KMS-11 (cell line): ENCODE measurements around the gene SDR39U1.
"Not testable (repeated sequence)": the region's sequence is repeated elsewhere in the genome, so short reads cannot be mapped to it uniquely, and the experiment has no call there.

Experiments
- H2AFZ ChIP-seq: fragments of 200-600 bp; sonication (generic); 2 replicates; pipeline ENCODE4 v1.6.1; 2016; ENCODE audit warnings: antibody characterized with exemption, mixed run types, low read depth
- H3K27ac ChIP-seq: fragments of 200-600 bp; sonication (generic); 2 replicates; pipeline ENCODE4 v1.6.1; 2016; ENCODE audit warnings: mild to moderate bottlenecking, mixed run types
- H3K27me3 ChIP-seq: fragments of 200-600 bp; sonication (generic); 2 replicates; pipeline ENCODE4 v1.6.1; 2017; ENCODE audit warnings: mild to moderate bottlenecking, low read depth, mixed run types, moderate library complexity; ENCODE audit not compliant: insufficient read depth
- H3K36me3 ChIP-seq: fragments of 200-600 bp; sonication (generic); 2 replicates; pipeline ENCODE4 v1.6.1; 2017; ENCODE audit warnings: mild to moderate bottlenecking, mixed run types; ENCODE audit not compliant: insufficient read depth
- H3K4me1 ChIP-seq: fragments of 200-600 bp; sonication (generic); 2 replicates; pipeline ENCODE4 v1.6.1; 2016; ENCODE audit warnings: mild to moderate bottlenecking, low read depth, mixed run types; ENCODE audit not compliant: poor library complexity, severe bottlenecking
- H3K4me2 ChIP-seq: fragments of 200-600 bp; sonication (generic); 2 replicates; pipeline ENCODE4 v1.7.0; 2016; ENCODE audit warnings: mild to moderate bottlenecking, mixed run types
- H3K4me3 ChIP-seq: fragments of 200-600 bp; sonication (generic); IDR thresholded peaks from 2 replicates; pipeline ENCODE4 v1.6.1; 2017; ENCODE audit warnings: low read depth, low read length, mixed read lengths; ENCODE audit not compliant: insufficient read depth
- H3K79me2 ChIP-seq: fragments of 200-600 bp; sonication (generic); 2 replicates; pipeline ENCODE4 v1.6.1; 2016; ENCODE audit warnings: low read depth, mixed run types; ENCODE audit not compliant: insufficient read depth
- H3K9ac ChIP-seq: fragments of 200-600 bp; sonication (generic); 2 replicates; pipeline ENCODE4 v1.6.1; 2016; ENCODE audit warnings: mild to moderate bottlenecking, mixed run types
- H4K20me1 ChIP-seq: fragments of 200-600 bp; sonication (generic); 2 replicates; pipeline ENCODE4 v1.6.1; 2016; ENCODE audit warnings: mild to moderate bottlenecking, mixed run types; ENCODE audit not compliant: insufficient read depth
- TF ChIP-seq, protein P1 (sequence below): fragments of 200-600 bp; sonication (generic); conservative IDR thresholded peaks from 2 replicates; pipeline ENCODE4 v1.6.1; 2017; ENCODE audit warnings: low read depth, mild to moderate bottlenecking, antibody characterized with exemption, low read length, moderate library complexity, mixed read lengths

Gene SDR39U1

DNA sequence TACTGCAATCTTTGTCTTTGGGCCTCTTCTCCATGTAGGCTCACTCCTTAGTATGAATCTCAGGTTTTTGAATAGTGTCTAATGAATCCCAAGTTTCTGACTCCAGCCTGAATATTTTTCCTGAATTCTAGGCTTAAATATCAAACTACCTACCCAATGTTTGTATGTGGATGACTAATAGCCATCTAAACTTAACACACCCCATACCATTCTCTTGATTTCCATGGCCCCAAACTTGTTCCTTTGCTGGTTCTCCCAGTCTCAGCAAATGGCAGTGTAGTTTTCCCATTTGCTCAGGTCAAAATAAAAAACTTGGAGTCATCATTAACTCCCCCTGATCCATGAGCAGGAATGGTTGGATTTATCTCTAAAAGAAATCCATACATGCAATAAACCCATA lies 18.8 kb upstream of the SDR39U1 start:
- no peaks in the 10 kb centered on the region for H3K4me1 ChIP-seq
- H3K9ac ChIP-seq, result no peak overlapping the region
- no peak overlapping the region for H3K4me3 ChIP-seq
- H3K79me2 ChIP-seq, result no peaks in the 10 kb centered on the region
- H3K4me2 ChIP-seq, result no peak overlapping the region
- no peaks in the 10 kb centered on the region for H3K36me3 ChIP-seq
- H4K20me1 ChIP-seq, result no peaks in the 10 kb centered on the region
- no peaks in the 10 kb centered on the region for H3K27me3 ChIP-seq
- no peak overlapping the region for H3K27ac ChIP-seq
- TF ChIP-seq, protein P1, sequence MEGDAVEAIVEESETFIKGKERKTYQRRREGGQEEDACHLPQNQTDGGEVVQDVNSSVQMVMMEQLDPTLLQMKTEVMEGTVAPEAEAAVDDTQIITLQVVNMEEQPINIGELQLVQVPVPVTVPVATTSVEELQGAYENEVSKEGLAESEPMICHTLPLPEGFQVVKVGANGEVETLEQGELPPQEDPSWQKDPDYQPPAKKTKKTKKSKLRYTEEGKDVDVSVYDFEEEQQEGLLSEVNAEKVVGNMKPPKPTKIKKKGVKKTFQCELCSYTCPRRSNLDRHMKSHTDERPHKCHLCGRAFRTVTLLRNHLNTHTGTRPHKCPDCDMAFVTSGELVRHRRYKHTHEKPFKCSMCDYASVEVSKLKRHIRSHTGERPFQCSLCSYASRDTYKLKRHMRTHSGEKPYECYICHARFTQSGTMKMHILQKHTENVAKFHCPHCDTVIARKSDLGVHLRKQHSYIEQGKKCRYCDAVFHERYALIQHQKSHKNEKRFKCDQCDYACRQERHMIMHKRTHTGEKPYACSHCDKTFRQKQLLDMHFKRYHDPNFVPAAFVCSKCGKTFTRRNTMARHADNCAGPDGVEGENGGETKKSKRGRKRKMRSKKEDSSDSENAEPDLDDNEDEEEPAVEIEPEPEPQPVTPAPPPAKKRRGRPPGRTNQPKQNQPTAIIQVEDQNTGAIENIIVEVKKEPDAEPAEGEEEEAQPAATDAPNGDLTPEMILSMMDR, result no peak
- H2AFZ ChIP-seq, result no peak overlapping the region

GRCh38 chr14:24459331-24459730 lies 16.8 kb upstream of the SDR39U1 start:
- TF ChIP-seq, protein P1, result no peak
- Histone ChIP-seq H3K27me3 (no peaks in the 10 kb centered on the region), H4K20me1 (no peaks in the 10 kb centered on the region), H2AFZ (no peak overlapping the region), H3K4me2 (no peak overlapping the region), H3K27ac (no peak overlapping the region), H3K4me1 (no peaks in the 10 kb centered on the region), H3K4me3 (no peak overlapping the region), H3K79me2 (no peaks in the 10 kb centered on the region), H3K9ac (no peak overlapping the region), H3K36me3 (no peaks in the 10 kb centered on the region)

DNA sequence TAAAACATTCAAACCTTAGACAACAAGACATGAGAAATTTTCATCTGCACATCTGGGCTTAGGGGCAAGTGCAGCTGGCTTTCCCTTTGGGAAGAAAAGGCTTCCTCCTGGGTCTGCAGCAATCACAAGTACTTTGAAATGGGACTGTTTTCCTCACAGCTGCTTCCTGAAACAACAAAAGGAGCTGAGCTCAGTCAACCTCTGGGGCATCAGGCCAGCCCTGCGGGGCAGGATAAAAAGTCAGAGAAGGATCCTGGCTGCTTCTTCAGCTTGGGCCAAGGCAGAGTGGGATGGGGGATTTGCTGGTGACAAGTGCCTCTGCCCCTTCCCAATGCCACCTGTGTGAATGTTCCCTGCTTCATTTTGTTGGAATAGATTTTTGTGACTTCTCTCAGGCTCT lies 16.2 kb upstream of the SDR39U1 start:
- no peaks in the 10 kb centered on the region for H3K4me1 ChIP-seq
- H3K79me2 ChIP-seq, result no peaks in the 10 kb centered on the region
- no peaks in the 10 kb centered on the region for H3K36me3 ChIP-seq
- H3K4me3 ChIP-seq, result no peak overlapping the region
- no peak overlapping the region for H2AFZ ChIP-seq
- TF ChIP-seq, protein P1, result no peak
- H3K9ac ChIP-seq, result no peak overlapping the region
- H4K20me1 ChIP-seq, result no peaks in the 10 kb centered on the region
- H3K4me2 ChIP-seq, result no peak overlapping the region
- no peaks in the 10 kb centered on the region for H3K27me3 ChIP-seq
- no peak overlapping the region for H3K27ac ChIP-seq

GRCh38 chr14:24456980-24457379 lies 14.4 kb upstream of the SDR39U1 start:
- H3K79me2 ChIP-seq, result no peaks in the 10 kb centered on the region
- no peak overlapping the region for H3K4me3 ChIP-seq
- no peaks in the 10 kb centered on the region for H3K27me3 ChIP-seq
- H3K27ac ChIP-seq, result no peak overlapping the region
- H2AFZ ChIP-seq, result no peak overlapping the region
- H3K9ac ChIP-seq, result no peak overlapping the region
- H3K4me2 ChIP-seq, result no peak overlapping the region
- H3K4me1 ChIP-seq, result no peaks in the 10 kb centered on the region
- H4K20me1 ChIP-seq, result no peaks in the 10 kb centered on the region
- H3K36me3 ChIP-seq, result no peaks in the 10 kb centered on the region
- TF ChIP-seq, protein P1, result no peak

DNA sequence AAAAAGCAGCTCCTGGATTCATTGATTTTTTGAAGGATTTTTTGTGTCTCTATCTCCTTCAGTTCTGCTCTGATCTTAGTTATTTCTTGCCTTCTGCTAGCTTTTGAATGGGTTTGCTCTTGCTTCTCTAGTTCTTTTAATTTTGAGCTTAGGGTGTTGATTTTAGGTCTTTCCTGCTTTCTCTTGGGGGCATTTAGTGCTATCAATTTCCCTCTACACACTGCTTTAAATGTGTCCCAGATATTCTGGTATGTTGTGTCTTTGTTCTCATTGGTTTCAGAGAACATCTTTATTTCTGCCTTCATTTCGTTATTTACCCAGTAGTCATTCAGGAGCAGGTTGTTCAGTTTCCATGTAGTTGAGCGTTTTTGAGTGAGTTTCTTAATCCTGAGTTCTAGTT lies 8.3 kb upstream of the SDR39U1 start:
- not testable (repeated sequence) for H3K27me3 ChIP-seq, H3K36me3 ChIP-seq, H3K27ac ChIP-seq, H4K20me1 ChIP-seq, H3K4me1 ChIP-seq, H3K4me2 ChIP-seq, H3K4me3 ChIP-seq, H3K79me2 ChIP-seq, H2AFZ ChIP-seq, H3K9ac ChIP-seq
